Type B pancreatic cell (in vitro differentiated cells): Measurements from ENCODE around the gene RORB. TPM values are rescaled to one million over a fixed set of nuclear protein-coding genes. Genes with fewer than 3 reads are reported as not detected.

ENCODE experiments used
- DNase-seq: peaks from one replicate; pipeline ENCODE4 v3.0.0; 2021; ENCODE audit warnings: mixed read lengths; ENCODE audit not compliant: unreplicated experiment; ENCODE audit errors: extremely low spot score
- H3K27ac Mint-ChIP-seq: 2 replicates; pipeline ENCODE4 v1.8.0; 2021; ENCODE audit warnings: mild to moderate bottlenecking, mixed read lengths
- H3K27me3 Mint-ChIP-seq: 2 replicates; pipeline ENCODE4 v1.8.0; 2021; ENCODE audit warnings: mixed read lengths
- H3K36me3 Mint-ChIP-seq: 2 replicates; pipeline ENCODE4 v1.8.0; 2021; ENCODE audit warnings: mixed read lengths
- H3K4me1 Mint-ChIP-seq: one replicate; pipeline ENCODE4 v1.8.0; 2021; ENCODE audit warnings: mixed read lengths; ENCODE audit not compliant: unreplicated experiment
- H3K4me3 Mint-ChIP-seq: 2 replicates; pipeline ENCODE4 v1.8.0; 2021; ENCODE audit warnings: mild to moderate bottlenecking, mixed read lengths
- H3K9me3 Mint-ChIP-seq: 2 replicates; pipeline ENCODE4 v1.8.0; 2021; ENCODE audit warnings: mixed read lengths
- CTCF ChIP-seq: fragments of 200-600 bp; sonication (generic); conservative IDR thresholded peaks from 2 replicates; pipeline ENCODE4 v1.5.0; 2021; ENCODE audit warnings: antibody characterized with exemption, mild to moderate bottlenecking
- total RNA-seq: library from RNA; stranded (reverse); gene quantifications from 2 replicates; pipeline ENCODE4 v1.2.1, GENCODE V29; 2021; ENCODE audit warnings: low replicate concordance

The RORB gene
- total RNA-seq, 1 donor from 2014 or later: 1.7 TPM

- H3K27ac Mint-ChIP-seq: peak overlapping the region; percentile 15
Observed at GRCh38 chr9:74497748-74498620, 849 bp downstream of the RORB start.

GRCh38 chr9:74498621-74499095, 1.5 kb downstream of the RORB start:
- TF ChIP-seq CTCF: no peak
- H3K27me3 Mint-ChIP-seq: peaks cover 86% of the 10 kb centered on the region
- peak overlapping the region; percentile 90 for H3K4me3 Mint-ChIP-seq
- no peaks in the 10 kb centered on the region for H3K9me3 Mint-ChIP-seq
- DNase-seq: no peak
- H3K36me3 Mint-ChIP-seq: no peaks in the 10 kb centered on the region
- H3K27ac Mint-ChIP-seq: no peak overlapping the region
- H3K4me1 Mint-ChIP-seq: peaks cover 25% of the 10 kb centered on the region

More at GRCh38 chr9:74497748-74498620, 849 bp downstream of the RORB start:
- Mint-ChIP-seq H3K4me1 (peaks cover 25% of the 10 kb centered on the region), H3K4me3 (peak overlapping the region; percentile 90), H3K27me3 (peaks cover 84% of the 10 kb centered on the region), H3K36me3 (no peaks in the 10 kb centered on the region), H3K9me3 (no peaks in the 10 kb centered on the region)
- TF ChIP-seq CTCF: no peak
- no peak for DNase-seq

- H3K9me3 Mint-ChIP-seq: no peaks in the 10 kb centered on the region
- peaks cover 83% of the 10 kb centered on the region for H3K27me3 Mint-ChIP-seq
- peak overlapping the region; percentile 88 for H3K4me3 Mint-ChIP-seq
- no peak for DNase-seq
- no peak overlapping the region for H3K27ac Mint-ChIP-seq
- peaks cover 25% of the 10 kb centered on the region for H3K4me1 Mint-ChIP-seq
- TF ChIP-seq CTCF: no peak
- H3K36me3 Mint-ChIP-seq: no peaks in the 10 kb centered on the region
Observed at GRCh38 chr9:74499111-74499601, 2.0 kb downstream of the RORB start.

- no peak overlapping the region for H3K27ac Mint-ChIP-seq
- no peaks in the 10 kb centered on the region for H3K36me3 Mint-ChIP-seq
- DNase-seq: no peak
- peaks cover 25% of the 10 kb centered on the region for H3K4me1 Mint-ChIP-seq
- peaks cover 78% of the 10 kb centered on the region for H3K27me3 Mint-ChIP-seq
- H3K4me3 Mint-ChIP-seq: peak overlapping the region; percentile 88
- no peak for TF ChIP-seq CTCF
- H3K9me3 Mint-ChIP-seq: no peaks in the 10 kb centered on the region
Observed at GRCh38 chr9:74499770-74500583, 2.8 kb downstream of the RORB start.

- H3K4me1 Mint-ChIP-seq: peaks cover 25% of the 10 kb centered on the region
- no peak for DNase-seq
- H3K27me3 Mint-ChIP-seq: peaks cover 74% of the 10 kb centered on the region
- H3K36me3 Mint-ChIP-seq: no peaks in the 10 kb centered on the region
- H3K4me3 Mint-ChIP-seq: peak overlapping the region; percentile 88
- H3K9me3 Mint-ChIP-seq: no peaks in the 10 kb centered on the region
- H3K27ac Mint-ChIP-seq: no peak overlapping the region
- no peak for TF ChIP-seq CTCF
Observed at GRCh38 chr9:74500584-74500924, 3.4 kb downstream of the RORB start.
